Right lobe of liver (tissue), 6 donors: ENCODE results near the gene PRKCI. TPM values are rescaled to one million over a fixed set of nuclear protein-coding genes. Genes with fewer than 3 reads are reported as not detected.
"Not testable (repeated sequence)": the region's sequence is repeated elsewhere in the genome, so short reads cannot be mapped to it uniquely, and the experiment has no call there.

Experiments
- ATAC-seq, 4 donors: fragments of 200-7000 bp; cut with Tn5 transposase; one replicate each; pipeline ENCODE4 v1.9.1; 2020; ENCODE audit warnings: mild to moderate bottlenecking in 4 of 4, moderate library complexity in 4 of 4
- DNase-seq, 3 donors: peaks; one replicate each; pipeline ENCODE4 v3.0.0-alpha.2; 2020
- H3K27ac ChIP-seq, 3 donors: fragments of 200-600 bp; one replicate each; pipeline ENCODE4 v1.8.0; 2022
- H3K27me3 ChIP-seq, 2 donors: fragments of 200-600 bp; one replicate each; pipeline ENCODE4 v1.8.0; 2022
- H3K36me3 ChIP-seq, 4 donors: fragments of 200-600 bp; sonication (generic) in 1 of 4; one replicate each; pipeline versions ENCODE4 v1.5.1 to v1.8.0; 2017 to 2022; ENCODE audit warnings: control low read depth in 1 of 4
- H3K4me1 ChIP-seq, 4 donors: fragments of 200-600 bp; sonication (generic) in 1 of 4; one replicate each; pipeline versions ENCODE4 v1.5.1 to v1.8.0; 2017 to 2022; ENCODE audit warnings: control low read depth in 1 of 4
- H3K4me3 ChIP-seq, 3 donors: fragments of 200-600 bp; one replicate each; pipeline ENCODE4 v1.8.0; 2022
- H3K9me3 ChIP-seq, 4 donors: fragments of 200-600 bp; sonication (generic) in 1 of 4; one replicate each; pipeline versions ENCODE4 v1.5.1 to v1.8.0; 2017 to 2022; ENCODE audit warnings: control low read depth in 1 of 4
- CTCF ChIP-seq, 4 donors: fragments of 200-600 bp in 3 of 4; fragments of 450-650 bp in 1 of 4; IDR thresholded peaks; one replicate each; pipeline versions ENCODE4 v1.5.1 to v1.8.0; 2016 to 2022; ENCODE audit warnings: antibody characterized with exemption in 4 of 4, mild to moderate bottlenecking in 2 of 4
- POLR2A ChIP-seq: fragments of 450-650 bp; IDR thresholded peaks from one replicate; pipeline ENCODE4 v1.6.1; 2017; ENCODE audit warnings: antibody characterized with exemption, mild to moderate bottlenecking
- WGBS: methylation state at CpG from one replicate; pipeline ENCODE4 v1.1.6; 2018; ENCODE audit warnings: low coverage, low lambda C conversion rate; ENCODE audit not compliant: insufficient coverage; ENCODE audit errors: missing lambda C conversion rate; 5-methylcytosine and 5-hydroxymethylcytosine counted together
- intact Hi-C, 2 donors: fragments of 100-400 bp; cut with DNase I; formaldehyde crosslinking; loops; one replicate each; pipeline versions ENCODE4 v1.11.2 to v1.14.1; 2022
- total RNA-seq, 6 experiments: library from RNA; depleted of rRNA in 2 of 6; stranded (reverse); fragments of >200 nt in 2 of 6; fragmentation: NEBNext Ultra II Directional in 3 of 6; extraction: Animal tissue kit (Norgen Biotek cat#: 25700) in 3 of 6; gene quantifications; one replicate each; pipeline versions ENCODE4 v1.1.0 to v1.2.4, GENCODE V29; 2016 to 2023
- donor health status: DM: no; HTN: yes; CAD: no.
- donor health status: DM: no; HTN: no; CAD: no.
- donor health status: DM: no; HTN: no; CAD: no.
- donor health status: DM: no; HTN: yes; CAD: no.
- donor health status: DM: no; HTN: yes; CAD: no.

PRKCI gene
- total RNA-seq, 6 experiments from 2014 or later: 8.2 to 15.7 (median 8.9) TPM

- no peaks in the 10 kb centered on the region for H3K36me3 ChIP-seq
- H3K27ac ChIP-seq: no peak overlapping the region
- no peaks in the 10 kb centered on the region for H3K9me3 ChIP-seq
- no peaks in the 10 kb centered on the region for H3K27me3 ChIP-seq
- 86% methylated on average over 1 of the region's 24 CpGs for WGBS
- TF ChIP-seq CTCF (IDR thresholded peaks at IDR 0.05): no peak
- no peak for TF ChIP-seq POLR2A
- intact Hi-C loops: no loop called here
- no peak overlapping the region for H3K4me3 ChIP-seq
- peaks cover 0 to 15% (median 0%) of the 10 kb centered on the region in 4 donors for H3K4me1 ChIP-seq
- DNase-seq: no peak
- ATAC-seq: no peak
These were observed 105.0 kb downstream of the PRKCI start for GRCh38 chr3:170327040-170327808.

GRCh38 chr3:170327868-170328548 is 105.8 kb downstream of the PRKCI start:
- H3K36me3 ChIP-seq, ATAC-seq, intact Hi-C loops, DNase-seq, H3K27ac ChIP-seq, H3K9me3 ChIP-seq, H3K27me3 ChIP-seq, H3K4me3 ChIP-seq: not testable (repeated sequence)
- WGBS: 86% methylated on average over 5 of the region's 7 CpGs
- H3K4me1 ChIP-seq: peaks cover 0 to 15% (median 0%) of the 10 kb centered on the region in 4 donors

GRCh38 chr3:170330366-170330765 is 108.1 kb downstream of the PRKCI start:
- Histone ChIP-seq H3K9me3 (no peaks in the 10 kb centered on the region), H3K4me3 (no peak overlapping the region), H3K36me3 (no peaks in the 10 kb centered on the region), H3K27ac (peak overlapping the region in 1 of 3 donors; percentile 24), H3K4me1 (peaks cover 0 to 15% (median 0%) of the 10 kb centered on the region in 4 donors), H3K27me3 (no peaks in the 10 kb centered on the region)
- intact Hi-C loops: no loop called here
- ATAC-seq (peak in 2 of 4 donors; percentile 66 to 88), DNase-seq (peak in 1 of 3 donors; percentile 62)
- 34% methylated on average over 5 of the region's 5 CpGs for WGBS
- TF ChIP-seq CTCF (IDR thresholded peaks at IDR 0.05) (no peak), POLR2A (no peak)

GRCh38 chr3:170331143-170331542 is 108.9 kb downstream of the PRKCI start:
- peak; percentile 90 to 99 (median 96) for ATAC-seq

More at GRCh38 chr3:170331143-170331542, 108.9 kb downstream of the PRKCI start:
- peak overlapping the region in 2 of 3 donors; percentile 24 to 45 for H3K27ac ChIP-seq
- peaks cover 0 to 19% (median 0%) of the 10 kb centered on the region in 4 donors for H3K4me1 ChIP-seq
- H3K27me3 ChIP-seq: no peaks in the 10 kb centered on the region
- no peaks in the 10 kb centered on the region for H3K36me3 ChIP-seq
- WGBS: 35% methylated on average over 4 of the region's 4 CpGs
- DNase-seq: peak; percentile 78 to 92 (median 86)
- no peaks in the 10 kb centered on the region for H3K9me3 ChIP-seq
- intact Hi-C loops: no loop called here
- no peak for TF ChIP-seq POLR2A
- TF ChIP-seq CTCF (IDR thresholded peaks at IDR 0.05): no peak
- no peak overlapping the region for H3K4me3 ChIP-seq
